IMR-90 (cell line): ENCODE results near the gene LBP. TPM values are rescaled to one million over a fixed set of nuclear protein-coding genes. Genes with fewer than 3 reads are reported as not detected.
A peak's percentile ranks its signal among the peaks of the same experiment; 100 is the strongest.

Experiments used
- ATAC-seq: fragments of 200-7000 bp; cut with Tn5 transposase; 2 replicates; pipeline ENCODE4 v1.9.1; 2020; ENCODE audit warnings: low read depth, mild to moderate bottlenecking, moderate library complexity
- BruUV-seq: library from RNA; stranded (reverse); fragments of 400-500 nt; replicated peaks from 2 replicates; lab custom pipeline; 2021; lab: Mats Ljungman, UMichigan
- CTCF ChIA-PET: fragments of 300-600 bp; formaldehyde crosslinking; extraction: SDS; loops from one replicate; lab custom pipeline; 2021; ENCODE audit warnings: antibody characterized with exemption; lab: Yijun Ruan, JAX
- POLR2A ChIA-PET: fragments of 300-600 bp; sonication (Branson Sonifier 250); formaldehyde crosslinking; loops from one replicate; lab custom pipeline; 2022; ENCODE audit warnings: antibody characterized with exemption; ENCODE audit not compliant: unreplicated experiment; lab: Charles Lee
- DNase-seq: peaks from one replicate; pipeline ENCODE4 v3.0.0; 2013
- H2AFZ ChIP-seq: replicated peaks from 2 replicates; pipeline ENCODE3; 2013; ENCODE audit warnings: low read length, mild to moderate bottlenecking; ENCODE audit not compliant: poor library complexity
- H2AK5ac ChIP-seq: 2 replicates; pipeline ENCODE4 v1.6.1; 2013; ENCODE audit warnings: low read depth, low read length, inconsistent platforms
- H2AK9ac ChIP-seq: replicated peaks from 2 replicates; pipeline ENCODE3; 2013; ENCODE audit warnings: mild to moderate bottlenecking, low read depth, low read length, moderate library complexity; ENCODE audit not compliant: poor library complexity
- H2BK120ac ChIP-seq: 2 replicates; pipeline ENCODE4 v1.6.1; 2013; ENCODE audit warnings: low read depth, low read length, inconsistent platforms
- H2BK15ac ChIP-seq: 3 replicates; pipeline ENCODE4 v1.6.1; 2013; ENCODE audit warnings: low read depth, low read length, inconsistent platforms
- H2BK20ac ChIP-seq: 2 replicates; pipeline ENCODE4 v1.6.1; 2013; ENCODE audit warnings: low read depth, mild to moderate bottlenecking, inconsistent platforms, low read length, moderate library complexity
- H2BK5ac ChIP-seq: 2 replicates; pipeline ENCODE4 v1.6.1; 2013; ENCODE audit warnings: mild to moderate bottlenecking, low read depth, low read length, inconsistent platforms; ENCODE audit not compliant: poor library complexity, severe bottlenecking
- H3K14ac ChIP-seq: replicated peaks from 2 replicates; pipeline ENCODE4 v1.6.1; 2013; ENCODE audit warnings: low read depth, low read length, inconsistent platforms
- H3K18ac ChIP-seq: 2 replicates; pipeline ENCODE4 v1.6.1; 2013; ENCODE audit warnings: low read depth, low read length, control low read depth
- H3K23ac ChIP-seq: 2 replicates; pipeline ENCODE4 v1.6.1; 2013; ENCODE audit warnings: low read depth, low read length, inconsistent platforms
- H3K27ac ChIP-seq: 2 replicates; pipeline ENCODE4 v1.5.1; 2013; ENCODE audit warnings: mild to moderate bottlenecking, control low read depth, low read length; ENCODE audit not compliant: insufficient read depth
- H3K27me3 ChIP-seq: 2 replicates; pipeline ENCODE4 v1.6.1; 2013; ENCODE audit warnings: low read length; ENCODE audit not compliant: control insufficient read depth, insufficient read depth
- H3K36me3 ChIP-seq: 2 replicates; pipeline ENCODE4 v1.6.1; 2013; ENCODE audit warnings: low read length, mixed read lengths; ENCODE audit not compliant: control insufficient read depth, insufficient read depth
- H3K4ac ChIP-seq: 2 replicates; pipeline ENCODE4 v1.6.1; 2013; ENCODE audit warnings: low read depth, low read length, inconsistent platforms
- H3K4me1 ChIP-seq: 2 replicates; pipeline ENCODE4 v1.6.1; 2013; ENCODE audit warnings: low read length, mixed read lengths; ENCODE audit not compliant: control insufficient read depth, insufficient read depth
- H3K4me2 ChIP-seq: 2 replicates; pipeline ENCODE4 v1.6.1; 2013; ENCODE audit warnings: low read depth, mild to moderate bottlenecking, control low read depth, low read length, moderate library complexity
- H3K4me3 ChIP-seq: 2 replicates; pipeline ENCODE4 v1.5.1; 2013; ENCODE audit warnings: low read depth, mild to moderate bottlenecking, control low read depth, low read length, moderate library complexity; ENCODE audit not compliant: insufficient read depth
- H3K56ac ChIP-seq: 2 replicates; pipeline ENCODE4 v1.6.1; 2013; ENCODE audit warnings: low read length, inconsistent platforms; ENCODE audit not compliant: insufficient read depth; ENCODE audit errors: extremely low read depth
- H3K79me1 ChIP-seq, 2 experiments: 2 replicates each; pipeline ENCODE4 v1.6.1; 2013; ENCODE audit warnings: low read length in 2 of 2, inconsistent platforms in 1 of 2, low read depth in 1 of 2
- H3K9ac ChIP-seq: 2 replicates; pipeline ENCODE4 v1.6.1; 2013; ENCODE audit warnings: low read depth, low read length, control low read depth
- H3K9me1 ChIP-seq: 2 replicates; pipeline ENCODE4 v1.6.1; 2013; ENCODE audit warnings: low read length, inconsistent platforms; ENCODE audit not compliant: insufficient read depth
- H3K9me3 ChIP-seq: 2 replicates; pipeline ENCODE4 v1.6.1; 2013; ENCODE audit warnings: low read length; ENCODE audit not compliant: control insufficient read depth, insufficient read depth
- H4K20me1 ChIP-seq: 2 replicates; pipeline ENCODE4 v1.6.1; 2013; ENCODE audit warnings: low read length, inconsistent platforms; ENCODE audit not compliant: insufficient read depth
- H4K5ac ChIP-seq: 2 replicates; pipeline ENCODE4 v1.6.1; 2013; ENCODE audit warnings: mild to moderate bottlenecking, low read depth, low read length, control low read depth
- H4K8ac ChIP-seq, 2 experiments: 2 replicates each; pipeline ENCODE4 v1.6.1; 2013; ENCODE audit warnings: low read depth in 2 of 2, low read length in 2 of 2, control low read depth in 1 of 2, inconsistent platforms in 1 of 2
- H4K91ac ChIP-seq: 2 replicates; pipeline ENCODE4 v1.6.1; 2013; ENCODE audit warnings: low read depth, low read length, inconsistent platforms; ENCODE audit not compliant: insufficient read depth
- BHLHE40 ChIP-seq: fragments of 150-350 bp; IDR thresholded peaks from 2 replicates; pipeline ENCODE4 v1.6.1; 2016; ENCODE audit warnings: mild to moderate bottlenecking, low read depth, low read length
- CEBPB ChIP-seq: IDR thresholded peaks from 2 replicates; pipeline ENCODE4 v1.6.1; 2012; ENCODE audit warnings: low read depth, low read length, improper control_type of control experiment
- CTCF ChIP-seq: conservative IDR thresholded peaks from 2 replicates; pipeline ENCODE4 v1.5.1; 2012; ENCODE audit warnings: mild to moderate bottlenecking, low read depth, low read length, improper control_type of control experiment
- FOS ChIP-seq: fragments of 150-350 bp; IDR thresholded peaks from 2 replicates; pipeline ENCODE4 v1.6.1; 2016; ENCODE audit warnings: low read depth, low read length
- MAFK ChIP-seq: IDR thresholded peaks from 2 replicates; pipeline ENCODE4 v1.6.1; 2012; ENCODE audit warnings: low read depth, low read length, improper control_type of control experiment
- NFE2L2 ChIP-seq: fragments of 150-350 bp; IDR thresholded peaks from 2 replicates; pipeline ENCODE4 v1.6.1; 2016; ENCODE audit warnings: low read depth, mild to moderate bottlenecking, low read length
- RCOR1 ChIP-seq: IDR thresholded peaks from 2 replicates; pipeline ENCODE4 v1.6.1; 2012; ENCODE audit warnings: mild to moderate bottlenecking, low read length, improper control_type of control experiment; ENCODE audit not compliant: insufficient replicate concordance
- SMC3 ChIP-seq: fragments of 150-350 bp; IDR thresholded peaks from 2 replicates; pipeline ENCODE4 v1.6.1; 2016; ENCODE audit warnings: low read depth, mild to moderate bottlenecking, antibody characterized with exemption, low read length, moderate library complexity
- USF2 ChIP-seq: fragments of 150-350 bp; IDR thresholded peaks from 2 replicates; pipeline ENCODE4 v1.6.1; 2017; ENCODE audit warnings: mild to moderate bottlenecking, antibody characterized with exemption, low read length, low read depth
- WGBS, 2 experiments: methylation state at CpG; one replicate each; pipeline versions ENCODE4 v1.1.5 to v1.1.7; 2013; ENCODE audit warnings: missing lambda C conversion rate in 2 of 2; ENCODE audit not compliant: insufficient read length in 1 of 2; ENCODE audit errors: extremely low coverage in 2 of 2; 5-methylcytosine and 5-hydroxymethylcytosine counted together
- dilution Hi-C: fragments of 300-500 bp; cut with HindIII; formaldehyde crosslinking; loops from one replicate; pipeline ENCODE4 v1.14.3; 2018; ENCODE audit warnings: low sequenced_read_pairs; ENCODE audit not compliant: unreplicated experiment
- in situ Hi-C: fragments of 300-500 bp; cut with MboI; formaldehyde crosslinking; loops from 3 replicates; pipeline ENCODE4 v1.14.3; 2019; ENCODE audit warnings: low sequenced_read_pairs, inconsistent platforms, mixed read lengths
- intact Hi-C: fragments of 100-400 bp; cut with micrococcal nuclease; formaldehyde crosslinking; loops from 2 replicates; pipeline ENCODE4 v1.10.0; 2022
- polyA plus RNA-seq, 3 experiments: library from polyadenylated mRNA; depleted of rRNA; stranded (reverse); fragments of >200 nt; gene quantifications; 2 replicates each; pipeline ENCODE4 v1.2.3, GENCODE V29; 2012; ENCODE audit warnings: low replicate concordance in 1 of 3
- total RNA-seq: library from RNA; depleted of rRNA; stranded (reverse); fragments of >200 nt; gene quantifications from 2 replicates; pipeline ENCODE4 v1.2.3, GENCODE V29; 2012

The LBP gene
- total and polyA plus RNA-seq, 2 of the 4 experiments (the other 2 are of a cell fraction), result not detected

GRCh38 chr20:38343311-38344106 lies 2.8 kb upstream of the LBP start:
- H2AFZ ChIP-seq, result peak overlapping the region; percentile 90
- CTCF ChIA-PET, result interaction anchor here (0.6 kb wide), 1 partner anchor 10 kb away, joined by 3 read pairs; no protein-coding TSS in a partner anchor

More at GRCh38 chr20:38343311-38344106, 2.8 kb upstream of the LBP start:
- Histone ChIP-seq H2BK20ac (no peak overlapping the region), H3K9ac (no peak overlapping the region), H3K14ac (peak overlapping the region; percentile 81; the same call in 1 of the 2 replicates), H3K4me2 (peak overlapping the region; percentile 71), H3K23ac (peak overlapping the region; percentile 65; the same call in 1 of the 2 replicates), H3K4me1 (peaks cover 4% of the 10 kb centered on the region; the same call in 1 of the 2 replicates), H2BK15ac (no peak overlapping the region), H3K27ac (no peak overlapping the region), H3K9me1 (peaks cover 5% of the 10 kb centered on the region; the same call in 1 of the 2 replicates), H4K91ac (peak overlapping the region; percentile 20; the same call in 1 of the 2 replicates), H3K4ac (peak overlapping the region; percentile 66), H3K79me1 (no peaks in the 10 kb centered on the region), H2AK5ac (no peak overlapping the region), H3K9me3 (no peaks in the 10 kb centered on the region), H4K20me1 (no peaks in the 10 kb centered on the region), H3K18ac (no peak overlapping the region; the same call in 1 of the 2 replicates), H4K8ac (peak overlapping the region; percentile 80 to 94), H3K36me3 (no peaks in the 10 kb centered on the region), H2AK9ac (peak overlapping the region; percentile 65), H2BK5ac (no peak overlapping the region), H2BK120ac (0 out of 2 replicates have a peak overlapping the region, but pooled peaks have one; percentile 36), H3K4me3 (peak overlapping the region; percentile 3; the same call in 1 of the 2 replicates), H3K27me3 (peaks cover 15% of the 10 kb centered on the region), H4K5ac (peak overlapping the region; percentile 90), H3K56ac (no peak overlapping the region)
- TF ChIP-seq RCOR1 (no peak), BHLHE40 (no peak), SMC3 (no peak), FOS (no peak), CEBPB (no peak), MAFK (no peak), CTCF (no peak), USF2 (no peak), NFE2L2 (no peak)
- ATAC-seq (peak; percentile 44; the same call in 1 of the 2 replicates), DNase-seq (peak; percentile 46)
- in situ Hi-C loops (no loop called here), intact Hi-C loops (no loop called here), dilution Hi-C loops (no loop called here)
- 20% methylated on average over 1 of the region's 16 CpGs; no CpG with 5 or more reads in 1 of the 2 experiments for WGBS, 2 experiments
- POLR2A ChIA-PET, result no interaction called here
- BruUV-seq, result no TSS peak
